NT2/D1 (cell line): ENCODE measurements around the gene NPIPB2.
"Not testable (repeated sequence)": the region's sequence is repeated elsewhere in the genome, so short reads cannot be mapped to it uniquely, and the experiment has no call there.

Experiments
- DNase-seq: peaks from one replicate; pipeline ENCODE4 v3.0.0-alpha.2; 2011; ENCODE audit warnings: low read depth, low spot score
- H3K27me3 ChIP-seq: 2 replicates; pipeline ENCODE4 v1.6.0; 2011; ENCODE audit warnings: mild to moderate bottlenecking; ENCODE audit not compliant: insufficient read length, insufficient read depth
- H3K36me3 ChIP-seq: 2 replicates; pipeline ENCODE4 v1.6.1; 2011; ENCODE audit warnings: mild to moderate bottlenecking, low read length, mixed read lengths; ENCODE audit not compliant: insufficient read depth, insufficient read length
- H3K4me1 ChIP-seq: 2 replicates; pipeline ENCODE4 v1.5.1; 2011; ENCODE audit not compliant: insufficient read depth, insufficient read length
- H3K4me3 ChIP-seq: 2 replicates; pipeline ENCODE4 v1.5.1; 2011; ENCODE audit warnings: low read depth; ENCODE audit not compliant: insufficient read length
- H3K9ac ChIP-seq: 2 replicates; pipeline ENCODE4 v1.6.0; 2011; ENCODE audit warnings: low read depth; ENCODE audit not compliant: insufficient read length
- H3K9me3 ChIP-seq: 2 replicates; pipeline ENCODE4 v1.5.1; 2011; ENCODE audit warnings: mild to moderate bottlenecking, low read length; ENCODE audit not compliant: insufficient read depth
- SUZ12 ChIP-seq: IDR thresholded peaks from 2 replicates; pipeline ENCODE4 v1.6.1; 2011; ENCODE audit not compliant: insufficient read length, insufficient read depth; ENCODE audit errors: extremely low read depth
- YY1 ChIP-seq: IDR thresholded peaks from 2 replicates; pipeline ENCODE4 v1.6.1; 2011; ENCODE audit not compliant: insufficient read length, insufficient read depth
- ZNF274 ChIP-seq: IDR thresholded peaks from 2 replicates; pipeline ENCODE4 v1.6.1; 2011; ENCODE audit warnings: mild to moderate bottlenecking, low read depth, low read length

Gene NPIPB2

GRCh38 chr16:11979013-11979672 is 37.3 kb upstream of the NPIPB2 start:
- no peak for DNase-seq
- no peaks in the 10 kb centered on the region for H3K9me3 ChIP-seq
- no peak overlapping the region for H3K9ac ChIP-seq
- H3K4me1 ChIP-seq, result peaks cover 6% of the 10 kb centered on the region
- no peaks in the 10 kb centered on the region for H3K27me3 ChIP-seq
- TF ChIP-seq SUZ12 (no peak), ZNF274 (no peak), YY1 (no peak)
- no peak overlapping the region for H3K4me3 ChIP-seq
- H3K36me3 ChIP-seq, result peaks cover 3% of the 10 kb centered on the region

- Histone ChIP-seq H3K27me3 (no peaks in the 10 kb centered on the region), H3K9ac (no peak overlapping the region), H3K9me3 (no peaks in the 10 kb centered on the region), H3K4me3 (no peak overlapping the region), H3K4me1 (peaks cover 6% of the 10 kb centered on the region), H3K36me3 (peaks cover 9% of the 10 kb centered on the region)
- no peak for TF ChIP-seq ZNF274
- TF ChIP-seq YY1, result no peak
- no peak for TF ChIP-seq SUZ12
- DNase-seq, result no peak
These were observed 36.2 kb upstream of the NPIPB2 start for GRCh38 chr16:11978080-11978479.

- Histone ChIP-seq H3K4me1 (peaks cover 6% of the 10 kb centered on the region), H3K4me3 (peak overlapping the region; percentile 91), H3K36me3 (peaks cover 9% of the 10 kb centered on the region), H3K9me3 (no peaks in the 10 kb centered on the region), H3K9ac (peak overlapping the region; percentile 96), H3K27me3 (no peaks in the 10 kb centered on the region)
- DNase-seq, result no peak
- TF ChIP-seq ZNF274, result no peak
- no peak for TF ChIP-seq YY1
- TF ChIP-seq SUZ12, result no peak
These were observed 35.7 kb upstream of the NPIPB2 start for GRCh38 chr16:11977376-11978041.

- Histone ChIP-seq H3K36me3 (peaks cover 9% of the 10 kb centered on the region), H3K9ac (peak overlapping the region; percentile 96), H3K27me3 (no peaks in the 10 kb centered on the region), H3K4me3 (peak overlapping the region; percentile 91), H3K9me3 (no peaks in the 10 kb centered on the region), H3K4me1 (peaks cover 6% of the 10 kb centered on the region)
- no peak for TF ChIP-seq SUZ12
- no peak for TF ChIP-seq ZNF274
- TF ChIP-seq YY1, result no peak
- DNase-seq, result no peak
These were observed 35.1 kb upstream of the NPIPB2 start for GRCh38 chr16:11976850-11977375.

GRCh38 chr16:11973070-11973469 is 31.2 kb upstream of the NPIPB2 start:
- Histone ChIP-seq H3K36me3 (peaks cover 9% of the 10 kb centered on the region), H3K4me1 (peaks cover 6% of the 10 kb centered on the region), H3K9ac (no peak overlapping the region), H3K9me3 (no peaks in the 10 kb centered on the region), H3K27me3 (no peaks in the 10 kb centered on the region), H3K4me3 (no peak overlapping the region)
- TF ChIP-seq YY1, result no peak
- no peak for TF ChIP-seq ZNF274
- TF ChIP-seq SUZ12, result no peak
- DNase-seq, result no peak

GRCh38 chr16:11972128-11972527 is 30.3 kb upstream of the NPIPB2 start:
- H3K27me3 ChIP-seq, result no peaks in the 10 kb centered on the region
- no peak for DNase-seq
- H3K9ac ChIP-seq, result no peak overlapping the region
- no peak overlapping the region for H3K4me3 ChIP-seq
- no peaks in the 10 kb centered on the region for H3K9me3 ChIP-seq
- no peaks in the 10 kb centered on the region for H3K4me1 ChIP-seq
- H3K36me3 ChIP-seq, result peaks cover 9% of the 10 kb centered on the region
- TF ChIP-seq SUZ12 (no peak), ZNF274 (no peak), YY1 (no peak)

- not testable (repeated sequence) for H3K9me3 ChIP-seq, H3K9ac ChIP-seq, H3K27me3 ChIP-seq, H3K4me3 ChIP-seq, H3K36me3 ChIP-seq, H3K4me1 ChIP-seq, DNase-seq
These were observed 28.4 kb upstream of the NPIPB2 start for GRCh38 chr16:11970292-11970691.
